NCI-H2196 (cell line): ENCODE results near the gene METTL4.

ENCODE experiments used
- DNase-seq: peaks from one replicate; lab custom pipeline; 2025; ENCODE audit not compliant: unreplicated experiment; lab: John Stamatoyannopoulos, UW

METTL4 gene

GRCh38 chr18:2571200-2572170 is at the start of gene METTL4, which contains the start of gene NDC80:
Gene METTL4 (minus strand): TSS chr18:2571505. CDS start chr18:2567216, 4,289 bp downstream.
Gene NDC80 (plus strand): TSS chr18:2571557. CDS start chr18:2572986, 1,429 bp downstream.
- peak; percentile 96 for DNase-seq

- DNase-seq, result no peak
These were observed 46.7 kb upstream of the METTL4 start for GRCh38 chr18:2618009-2618408.

- no peak for DNase-seq
These were observed 46.2 kb upstream of the METTL4 start for GRCh38 chr18:2617401-2617998.

- no peak for DNase-seq
These were observed 41.7 kb upstream of the METTL4 start for GRCh38 chr18:2612996-2613395.

GRCh38 chr18:2610549-2610948 is 39.2 kb upstream of the METTL4 start:
- no peak for DNase-seq

GRCh38 chr18:2609604-2610003 is 38.3 kb upstream of the METTL4 start:
- no peak for DNase-seq

GRCh38 chr18:2606335-2606734 is 35.0 kb upstream of the METTL4 start:
- no peak for DNase-seq

GRCh38 chr18:2602844-2603243 is 31.5 kb upstream of the METTL4 start:
- DNase-seq, result no peak

- DNase-seq, result no peak
These were observed 26.3 kb upstream of the METTL4 start for GRCh38 chr18:2597639-2598038.

- DNase-seq, result no peak
These were observed 19.0 kb upstream of the METTL4 start for GRCh38 chr18:2590303-2590702.

- no peak for DNase-seq
These were observed 18.2 kb upstream of the METTL4 start for GRCh38 chr18:2589345-2590068.

GRCh38 chr18:2588666-2589344 is 17.5 kb upstream of the METTL4 start:
- DNase-seq, result no peak

GRCh38 chr18:2587788-2588187 is 16.5 kb upstream of the METTL4 start:
- no peak for DNase-seq

GRCh38 chr18:2573408-2573807 is 2.1 kb upstream of the METTL4 start:
- DNase-seq, result no peak

- DNase-seq, result no peak
These were observed 1.6 kb upstream of the METTL4 start for GRCh38 chr18:2572892-2573291.

- no peak for DNase-seq
These were observed 865 bp upstream of the METTL4 start for GRCh38 chr18:2572171-2572569.

GRCh38 chr18:2570772-2571199 is 519 bp downstream of the METTL4 start:
- DNase-seq, result peak; percentile 76

- no peak for DNase-seq
These were observed 1.7 kb downstream of the METTL4 start for GRCh38 chr18:2569338-2570207.

GRCh38 chr18:2568605-2569004 is 2.7 kb downstream of the METTL4 start:
- DNase-seq, result no peak

GRCh38 chr18:2568129-2568528 is 3.2 kb downstream of the METTL4 start:
- no peak for DNase-seq
